Neuronal stem cell (in vitro differentiated cells): ENCODE measurements around the gene PHKG1.
"Not testable (repeated sequence)": the region's sequence is repeated elsewhere in the genome, so short reads cannot be mapped to it uniquely, and the experiment has no call there.

Experiments
- DNase-seq: peaks from one replicate; pipeline ENCODE4 v3.0.0-alpha.2; 2013; ENCODE audit warnings: low spot score
- H2AFZ ChIP-seq: one replicate; pipeline ENCODE4 v1.6.1; 2013; ENCODE audit warnings: mild to moderate bottlenecking, low read length, inconsistent platforms
- H2AK5ac ChIP-seq: 2 replicates; pipeline ENCODE4 v1.6.1; 2013; ENCODE audit warnings: low read depth, mild to moderate bottlenecking, inconsistent platforms, low read length, moderate library complexity, mixed read lengths
- H2BK120ac ChIP-seq: 2 replicates; pipeline ENCODE4 v1.6.1; 2013; ENCODE audit warnings: low read depth, mild to moderate bottlenecking, inconsistent platforms, low read length, moderate library complexity, mixed read lengths
- H2BK12ac ChIP-seq: one replicate; pipeline ENCODE4 v1.6.1; 2013; ENCODE audit warnings: low read length, inconsistent platforms
- H2BK15ac ChIP-seq: 2 replicates; pipeline ENCODE4 v1.6.1; 2013; ENCODE audit warnings: mild to moderate bottlenecking, low read length, inconsistent platforms, mixed read lengths
- H2BK5ac ChIP-seq: one replicate; pipeline ENCODE4 v1.6.1; 2013; ENCODE audit warnings: inconsistent platforms, mild to moderate bottlenecking, low read length, moderate library complexity
- H3K14ac ChIP-seq: one replicate; pipeline ENCODE4 v1.6.1; 2013; ENCODE audit warnings: low read length, inconsistent platforms
- H3K18ac ChIP-seq: 2 replicates; pipeline ENCODE4 v1.6.1; 2013; ENCODE audit warnings: low read length, inconsistent platforms
- H3K23ac ChIP-seq: 2 replicates; pipeline ENCODE4 v1.6.1; 2013; ENCODE audit warnings: low read depth, mild to moderate bottlenecking, mixed read lengths, low read length, inconsistent platforms; ENCODE audit not compliant: poor library complexity
- H3K27ac ChIP-seq: replicated peaks from 3 replicates; pipeline ENCODE4 v1.5.1; 2013; ENCODE audit warnings: low read length, inconsistent platforms
- H3K27me3 ChIP-seq, 3 experiments: 2 replicates each; pipeline ENCODE4 v1.6.1; 2013; ENCODE audit warnings: low read length in 3 of 3, mild to moderate bottlenecking in 2 of 3, inconsistent platforms in 1 of 3, low read depth in 1 of 3, mixed read lengths in 1 of 3, moderate library complexity in 1 of 3; ENCODE audit not compliant: control insufficient read depth in 3 of 3, insufficient read depth in 3 of 3
- H3K36me3 ChIP-seq, 2 donors: replicated peaks in 1 of 2; 2 replicates each; pipeline ENCODE4 v1.6.1; 2013; ENCODE audit warnings: low read length in 2 of 2; ENCODE audit not compliant: control insufficient read depth in 2 of 2, insufficient read depth in 2 of 2
- H3K4ac ChIP-seq: 2 replicates; pipeline ENCODE4 v1.6.1; 2013; ENCODE audit warnings: inconsistent platforms, mild to moderate bottlenecking, low read length, moderate library complexity
- H3K4me1 ChIP-seq, 2 donors: 1 replicate in 1 of 2; 2 replicates in 1 of 2; pipeline ENCODE4 v1.6.1; 2013; ENCODE audit warnings: low read length in 2 of 2, low read depth in 1 of 2; ENCODE audit not compliant: control insufficient read depth in 2 of 2, insufficient read depth in 1 of 2
- H3K4me2 ChIP-seq: one replicate; pipeline ENCODE4 v1.6.1; 2013; ENCODE audit warnings: mild to moderate bottlenecking, low read length, inconsistent platforms; ENCODE audit not compliant: insufficient read depth, poor library complexity, severe bottlenecking
- H3K4me3 ChIP-seq, 2 donors: 2 replicates each; pipeline ENCODE4 v1.5.1; 2013; ENCODE audit warnings: low read length in 2 of 2, mild to moderate bottlenecking in 2 of 2, inconsistent platforms in 1 of 2, moderate library complexity in 1 of 2
- H3K79me1 ChIP-seq: one replicate; pipeline ENCODE4 v1.6.1; 2013; ENCODE audit warnings: low read depth, mild to moderate bottlenecking, inconsistent platforms, low read length, moderate library complexity
- H3K9ac ChIP-seq: one replicate; pipeline ENCODE4 v1.6.1; 2013; ENCODE audit warnings: mild to moderate bottlenecking, low read depth, low read length, inconsistent platforms; ENCODE audit not compliant: poor library complexity
- H3K9me3 ChIP-seq, 2 donors: replicated peaks in 1 of 2; 2 replicates each; pipeline versions ENCODE3 to v1.6.1; 2013; ENCODE audit warnings: low read length in 2 of 2, mild to moderate bottlenecking in 2 of 2, inconsistent platforms in 1 of 2, low read depth in 1 of 2, mixed read lengths in 1 of 2, moderate library complexity in 1 of 2; ENCODE audit not compliant: control insufficient read depth in 2 of 2, insufficient read depth in 1 of 2
- H4K8ac ChIP-seq: one replicate; pipeline ENCODE4 v1.6.1; 2013; ENCODE audit warnings: low read depth, mild to moderate bottlenecking, inconsistent platforms, low read length, moderate library complexity
- H4K91ac ChIP-seq: one replicate; pipeline ENCODE4 v1.6.1; 2013; ENCODE audit warnings: low read length, low read depth, mild to moderate bottlenecking, inconsistent platforms; ENCODE audit not compliant: poor library complexity
- WGBS, 2 donors: extraction: QIAGEN DNeasy Blood & Tissue Kit; methylation state at CpG; one replicate each; pipeline ENCODE4 v1.1.7; 2013; ENCODE audit warnings: missing lambda C conversion rate in 2 of 2, mixed read lengths in 1 of 2; ENCODE audit not compliant: insufficient read length in 2 of 2, insufficient replicate concordance in 1 of 2; ENCODE audit errors: extremely low coverage in 2 of 2; 5-methylcytosine and 5-hydroxymethylcytosine counted together

Gene PHKG1

DNA sequence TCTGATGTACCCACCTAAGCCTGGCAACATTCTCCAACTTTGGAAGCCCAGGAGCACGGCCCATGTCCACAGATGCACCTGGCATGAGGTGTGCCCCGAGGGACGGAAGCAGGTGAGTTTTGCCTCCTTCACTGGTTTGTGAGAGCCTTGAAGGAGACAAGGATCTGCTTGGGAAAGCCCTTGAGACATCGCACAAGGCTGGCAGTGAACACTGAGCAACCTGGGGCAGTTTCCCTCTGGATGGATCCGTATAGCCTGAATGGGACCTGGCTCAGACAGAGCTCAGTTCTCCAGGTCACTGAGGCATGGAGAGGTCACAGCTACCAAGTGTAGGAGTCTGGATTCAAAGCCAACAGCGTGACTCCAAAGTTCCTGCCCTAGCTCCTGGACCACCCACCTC, 32.2 kb upstream of the PHKG1 start:
- Histone ChIP-seq H2BK5ac (no peak overlapping the region), H3K4me3 (peak overlapping the region in 1 of 2 donors; percentile 50), H2AK5ac (no peak overlapping the region), H2BK12ac (no peak overlapping the region), H3K18ac (no peak overlapping the region), H3K4me1 (no peaks in the 10 kb centered on the region), H3K4ac (no peak overlapping the region), H3K27ac (no peak overlapping the region), H3K27me3 (peaks cover 0 to 4% (median 0%) of the 10 kb centered on the region in 3 experiments), H2BK120ac (no peak overlapping the region), H3K36me3 (no peaks in the 10 kb centered on the region), H2AFZ (no peak overlapping the region), H3K14ac (no peak overlapping the region), H3K23ac (no peak overlapping the region), H2BK15ac (no peak overlapping the region), H3K9ac (no peak overlapping the region), H3K9me3 (peaks cover 0 to 17% of the 10 kb centered on the region in 2 donors), H4K91ac (no peak overlapping the region), H3K4me2 (no peak overlapping the region), H3K79me1 (no peaks in the 10 kb centered on the region), H4K8ac (no peak overlapping the region)
- WGBS, 2 donors: no CpG with 5 or more reads among the region's 6 CpGs
- DNase-seq: no peak

GRCh38 chr7:56121440-56121839, 28.7 kb upstream of the PHKG1 start:
- no peak overlapping the region for H2BK120ac ChIP-seq
- no peak overlapping the region for H3K9ac ChIP-seq
- H2BK15ac ChIP-seq: no peak overlapping the region
- H2BK12ac ChIP-seq: no peak overlapping the region
- H3K4ac ChIP-seq: no peak overlapping the region
- H3K4me2 ChIP-seq: no peak overlapping the region
- H3K18ac ChIP-seq: no peak overlapping the region
- no peak overlapping the region for H3K4me3 ChIP-seq
- no peak overlapping the region for H4K8ac ChIP-seq
- no peak overlapping the region for H3K14ac ChIP-seq
- H3K4me1 ChIP-seq: no peaks in the 10 kb centered on the region
- no peak overlapping the region for H2AFZ ChIP-seq
- H3K23ac ChIP-seq: no peak overlapping the region
- H3K27me3 ChIP-seq: peaks cover 0 to 3% (median 0%) of the 10 kb centered on the region in 3 experiments
- no peaks in the 10 kb centered on the region for H3K36me3 ChIP-seq
- no CpG with 5 or more reads among the region's 6 CpGs for WGBS, 2 donors
- H4K91ac ChIP-seq: no peak overlapping the region
- H2AK5ac ChIP-seq: no peak overlapping the region
- peaks cover 0 to 16% of the 10 kb centered on the region in 2 donors for H3K9me3 ChIP-seq
- no peak overlapping the region for H3K27ac ChIP-seq
- no peak overlapping the region for H2BK5ac ChIP-seq
- H3K79me1 ChIP-seq: no peaks in the 10 kb centered on the region
- DNase-seq: no peak

- Histone ChIP-seq H2BK5ac (no peak within 1 kb of the TSS), H3K14ac (no peak within 1 kb of the TSS), H3K4ac (no peak within 1 kb of the TSS), H3K4me1 (no peaks in the 10 kb centered on the region), H3K27me3 (no peaks in the 10 kb centered on the region), H3K9me3 (peaks cover 0 to 6% of the 10 kb centered on the region in 2 donors), H4K8ac (no peak within 1 kb of the TSS), H3K9ac (no peak within 1 kb of the TSS), H3K27ac (no peak within 1 kb of the TSS), H3K36me3 (no peaks in the 10 kb centered on the region), H3K4me3 (peak within 1 kb of the TSS in 1 of 2 donors; percentile 67), H3K4me2 (peak within 1 kb of the TSS; percentile 18), H3K18ac (no peak within 1 kb of the TSS), H2BK120ac (no peak within 1 kb of the TSS), H2AFZ (no peak within 1 kb of the TSS), H2BK15ac (no peak within 1 kb of the TSS), H4K91ac (no peak within 1 kb of the TSS), H3K79me1 (peaks cover 2% of the 10 kb centered on the region), H2BK12ac (no peak within 1 kb of the TSS), H2AK5ac (no peak within 1 kb of the TSS), H3K23ac (no peak within 1 kb of the TSS)
- DNase-seq: no peak
- no CpG with 5 or more reads among the region's 65 CpGs for WGBS, 2 donors
Measured at GRCh38 chr7:56115852-56116538, 23.2 kb upstream of the PHKG1 start, which contains the start of gene NUPR2. NUPR2 (minus strand) TSS chr7:56116417; CDS start chr7:56116314, 103 bp downstream.

DNA sequence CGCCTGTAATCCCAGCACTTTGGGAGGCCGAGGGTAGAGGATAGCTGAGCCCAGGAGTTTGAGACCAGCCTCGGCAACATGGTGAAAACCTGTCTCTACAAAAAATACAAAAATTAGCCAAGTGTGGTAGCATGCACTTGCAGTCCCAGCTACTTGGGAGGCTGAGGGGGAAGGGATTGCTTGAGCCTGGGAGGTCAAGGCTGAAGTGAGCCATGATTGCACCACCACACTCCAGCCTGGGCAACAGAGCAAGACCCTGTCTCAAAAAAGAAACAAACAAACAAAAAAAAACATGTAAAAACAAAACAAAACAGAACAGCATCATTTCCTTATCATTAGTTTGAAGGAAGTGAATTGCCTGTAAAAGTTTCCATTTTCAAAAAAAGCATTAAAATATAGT, 19.5 kb upstream of the PHKG1 start:
- not testable (repeated sequence) for H3K14ac ChIP-seq, H3K18ac ChIP-seq, H3K36me3 ChIP-seq, H3K4me1 ChIP-seq, H3K9me3 ChIP-seq, H3K4me3 ChIP-seq, H3K79me1 ChIP-seq, H2BK12ac ChIP-seq, H2BK120ac ChIP-seq, H3K4ac ChIP-seq, H3K27ac ChIP-seq, H2AFZ ChIP-seq, H2AK5ac ChIP-seq, H3K9ac ChIP-seq, DNase-seq, H2BK5ac ChIP-seq, H3K4me2 ChIP-seq, H3K23ac ChIP-seq, H2BK15ac ChIP-seq, H3K27me3 ChIP-seq, H4K8ac ChIP-seq, H4K91ac ChIP-seq
- no CpG with 5 or more reads among the region's 3 CpGs for WGBS, 2 donors
